Measurements from ENCODE around the gene AP5S1. TPM values are rescaled to one million over a fixed set of nuclear protein-coding genes. Genes with fewer than 3 reads are reported as not detected.

Gene AP5S1
- total and polyA plus RNA-seq, 2 of the 13 experiments (the other 11 are each of a cell fraction or from before 2014, with no cell fraction given): 7.9 to 23.2 TPM

DNA sequence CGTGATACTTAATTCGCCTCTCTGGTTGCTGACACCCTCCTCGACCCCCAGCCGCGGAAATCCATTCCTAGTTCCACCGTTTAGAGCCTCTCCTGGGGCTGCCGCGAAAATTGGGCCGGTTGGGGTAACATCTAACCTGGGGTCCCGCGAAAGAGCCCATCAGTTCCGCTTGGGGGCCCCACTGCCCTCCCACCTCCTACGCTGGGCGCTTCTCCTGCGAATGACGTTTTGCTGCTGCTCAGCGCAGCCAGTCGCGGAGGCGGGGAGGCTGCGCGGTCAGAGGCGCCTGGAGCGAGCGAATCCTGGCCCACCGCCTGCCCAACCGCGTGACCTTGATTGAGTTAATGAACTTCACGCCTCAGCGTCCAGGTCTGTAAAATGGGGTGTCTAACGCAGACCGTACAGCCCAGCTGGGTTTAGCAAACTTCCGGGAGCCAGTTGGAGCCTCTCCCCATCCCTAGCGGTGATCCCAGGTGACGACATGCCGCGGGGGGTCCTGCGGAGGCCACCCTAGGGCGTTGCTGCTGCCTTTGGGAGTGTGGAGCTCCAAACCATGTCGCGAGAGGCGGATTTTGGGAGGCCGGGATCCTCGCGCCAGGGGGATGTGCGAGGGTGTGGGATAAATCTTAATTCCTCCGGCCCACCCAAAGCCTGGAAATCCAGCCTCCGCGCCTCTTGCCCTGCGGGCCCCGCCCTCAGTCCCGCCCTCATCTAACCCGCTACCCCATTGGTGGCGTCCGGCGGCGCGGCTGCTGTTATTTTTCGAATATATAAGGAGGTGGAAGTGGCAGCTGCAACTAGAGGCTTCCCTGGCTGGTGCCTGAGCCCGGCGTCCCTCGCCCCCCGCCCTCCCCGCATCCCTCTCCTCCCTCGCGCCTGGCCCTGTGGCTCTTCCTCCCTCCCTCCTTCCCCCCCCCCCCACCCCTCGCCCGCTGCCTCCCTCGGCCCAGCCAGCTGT, 24.6 kb upstream of the AP5S1 start, which contains the start of gene CDC25B (continued):
- TF ChIP-seq, protein P1, sequence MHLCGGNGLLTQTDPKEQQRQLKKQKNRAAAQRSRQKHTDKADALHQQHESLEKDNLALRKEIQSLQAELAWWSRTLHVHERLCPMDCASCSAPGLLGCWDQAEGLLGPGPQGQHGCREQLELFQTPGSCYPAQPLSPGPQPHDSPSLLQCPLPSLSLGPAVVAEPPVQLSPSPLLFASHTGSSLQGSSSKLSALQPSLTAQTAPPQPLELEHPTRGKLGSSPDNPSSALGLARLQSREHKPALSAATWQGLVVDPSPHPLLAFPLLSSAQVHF (CRISPR knock-in tag; IDR thresholded peaks at IDR 0.05): no peak
- TF ChIP-seq ZNF552 (CRISPR knock-in tag; IDR thresholded peaks at IDR 0.05; ENCODE audit: borderline replicate concordance): no peak
- TF ChIP-seq HES4 (CRISPR knock-in tag; IDR thresholded peaks at IDR 0.05; ENCODE audit: borderline replicate concordance): no peak
- no peak for TF ChIP-seq ZNF496 (CRISPR knock-in tag; IDR thresholded peaks at IDR 0.05; ENCODE audit: insufficient replicate concordance)
- 0 out of 2 replicates have a peak, but pooled peaks have one; percentile 75 for TF ChIP-seq ZNF101 (CRISPR knock-in tag; IDR thresholded peaks at IDR 0.05; ENCODE audit: borderline replicate concordance, low read depth)
- no peak for TF ChIP-seq FOXC1 (CRISPR knock-in tag; IDR thresholded peaks at IDR 0.05; ENCODE audit: borderline replicate concordance)
- peak; percentile 67; the same call in 1 of the 2 replicates for TF ChIP-seq ZNF572 (CRISPR knock-in tag; IDR thresholded peaks at IDR 0.05)
- no peak for TF ChIP-seq SOX5 (CRISPR knock-in tag; IDR thresholded peaks at IDR 0.05; ENCODE audit: borderline replicate concordance)
- TF ChIP-seq, protein P2, sequence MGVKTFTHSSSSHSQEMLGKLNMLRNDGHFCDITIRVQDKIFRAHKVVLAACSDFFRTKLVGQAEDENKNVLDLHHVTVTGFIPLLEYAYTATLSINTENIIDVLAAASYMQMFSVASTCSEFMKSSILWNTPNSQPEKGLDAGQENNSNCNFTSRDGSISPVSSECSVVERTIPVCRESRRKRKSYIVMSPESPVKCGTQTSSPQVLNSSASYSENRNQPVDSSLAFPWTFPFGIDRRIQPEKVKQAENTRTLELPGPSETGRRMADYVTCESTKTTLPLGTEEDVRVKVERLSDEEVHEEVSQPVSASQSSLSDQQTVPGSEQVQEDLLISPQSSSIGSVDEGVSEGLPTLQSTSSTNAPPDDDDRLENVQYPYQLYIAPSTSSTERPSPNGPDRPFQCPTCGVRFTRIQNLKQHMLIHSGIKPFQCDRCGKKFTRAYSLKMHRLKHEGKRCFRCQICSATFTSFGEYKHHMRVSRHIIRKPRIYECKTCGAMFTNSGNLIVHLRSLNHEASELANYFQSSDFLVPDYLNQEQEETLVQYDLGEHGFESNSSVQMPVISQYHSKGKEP (CRISPR knock-in tag; IDR thresholded peaks at IDR 0.05): no peak
- TF ChIP-seq TRIM24 (CRISPR knock-in tag; IDR thresholded peaks at IDR 0.05): no peak
- TF ChIP-seq ERF (CRISPR knock-in tag; IDR thresholded peaks at IDR 0.05): peak; percentile 67
- TF ChIP-seq ZNF558 (CRISPR knock-in tag; IDR thresholded peaks at IDR 0.05; ENCODE audit: borderline replicate concordance): no peak
- peak; percentile 29; the same call in 1 of the 2 replicates for TF ChIP-seq CEBPB (IDR thresholded peaks at IDR 0.05; ENCODE audit: borderline replicate concordance, low read depth, low read length)
- no peak; the same call in 1 of the 2 replicates for TF ChIP-seq ZNF567 (CRISPR knock-in tag; IDR thresholded peaks at IDR 0.05; ENCODE audit: borderline replicate concordance)
- peak; percentile 72 for TF ChIP-seq CHD2 (IDR thresholded peaks at IDR 0.05; ENCODE audit: low read depth, low read length)
- TF ChIP-seq RORA (CRISPR knock-in tag; IDR thresholded peaks at IDR 0.05): no peak
- no peak for TF ChIP-seq ZNF282 (IDR thresholded peaks at IDR 0.05; ENCODE audit: partially characterized antibody)
- peak; percentile 71 for TF ChIP-seq ZNF451 (CRISPR knock-in tag; IDR thresholded peaks at IDR 0.05)
- TF ChIP-seq, protein P3, sequence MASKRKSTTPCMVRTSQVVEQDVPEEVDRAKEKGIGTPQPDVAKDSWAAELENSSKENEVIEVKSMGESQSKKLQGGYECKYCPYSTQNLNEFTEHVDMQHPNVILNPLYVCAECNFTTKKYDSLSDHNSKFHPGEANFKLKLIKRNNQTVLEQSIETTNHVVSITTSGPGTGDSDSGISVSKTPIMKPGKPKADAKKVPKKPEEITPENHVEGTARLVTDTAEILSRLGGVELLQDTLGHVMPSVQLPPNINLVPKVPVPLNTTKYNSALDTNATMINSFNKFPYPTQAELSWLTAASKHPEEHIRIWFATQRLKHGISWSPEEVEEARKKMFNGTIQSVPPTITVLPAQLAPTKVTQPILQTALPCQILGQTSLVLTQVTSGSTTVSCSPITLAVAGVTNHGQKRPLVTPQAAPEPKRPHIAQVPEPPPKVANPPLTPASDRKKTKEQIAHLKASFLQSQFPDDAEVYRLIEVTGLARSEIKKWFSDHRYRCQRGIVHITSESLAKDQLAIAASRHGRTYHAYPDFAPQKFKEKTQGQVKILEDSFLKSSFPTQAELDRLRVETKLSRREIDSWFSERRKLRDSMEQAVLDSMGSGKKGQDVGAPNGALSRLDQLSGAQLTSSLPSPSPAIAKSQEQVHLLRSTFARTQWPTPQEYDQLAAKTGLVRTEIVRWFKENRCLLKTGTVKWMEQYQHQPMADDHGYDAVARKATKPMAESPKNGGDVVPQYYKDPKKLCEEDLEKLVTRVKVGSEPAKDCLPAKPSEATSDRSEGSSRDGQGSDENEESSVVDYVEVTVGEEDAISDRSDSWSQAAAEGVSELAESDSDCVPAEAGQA (IDR thresholded peaks at IDR 0.05; ENCODE audit: low read depth): peak; percentile 48; the same call in 1 of the 2 replicates
- TF ChIP-seq, protein P3 (CRISPR knock-in tag; IDR thresholded peaks at IDR 0.05; ENCODE audit: borderline replicate concordance): no peak

All from HepG2 (cell line).